CD4-positive, alpha-beta T cell treated with Interleukin-21 for 1 hour (primary cell): ENCODE measurements around the gene RASSF7.

Source experiments
- DNase-seq: peaks from one replicate; pipeline ENCODE4 v3.0.0-alpha.2; 2020

The RASSF7 gene

DNA sequence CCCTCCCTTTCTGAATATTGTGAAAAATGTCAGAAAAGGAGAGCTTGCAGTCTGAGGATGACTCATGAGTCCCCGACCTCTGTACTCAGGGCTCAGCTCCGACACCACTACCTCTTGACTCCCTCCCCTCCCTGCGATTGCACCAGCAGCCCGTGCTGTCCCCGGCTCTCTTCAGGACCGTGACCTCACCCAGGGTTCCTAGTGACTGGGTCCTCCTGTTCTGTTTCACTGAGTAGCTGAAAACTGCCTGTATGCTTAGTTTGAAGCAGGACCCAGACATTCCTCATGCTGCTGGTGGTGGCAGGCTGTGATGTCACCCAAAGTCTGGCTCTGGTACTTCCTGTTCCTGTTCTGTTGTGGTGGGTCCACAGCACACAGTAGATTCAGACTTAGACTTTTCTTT is 27.2 kb downstream of the RASSF7 start:
- DNase-seq: peak; percentile 72

GRCh38 chr11:589798-590197 is 29.0 kb downstream of the RASSF7 start:
- DNase-seq: no peak

DNA sequence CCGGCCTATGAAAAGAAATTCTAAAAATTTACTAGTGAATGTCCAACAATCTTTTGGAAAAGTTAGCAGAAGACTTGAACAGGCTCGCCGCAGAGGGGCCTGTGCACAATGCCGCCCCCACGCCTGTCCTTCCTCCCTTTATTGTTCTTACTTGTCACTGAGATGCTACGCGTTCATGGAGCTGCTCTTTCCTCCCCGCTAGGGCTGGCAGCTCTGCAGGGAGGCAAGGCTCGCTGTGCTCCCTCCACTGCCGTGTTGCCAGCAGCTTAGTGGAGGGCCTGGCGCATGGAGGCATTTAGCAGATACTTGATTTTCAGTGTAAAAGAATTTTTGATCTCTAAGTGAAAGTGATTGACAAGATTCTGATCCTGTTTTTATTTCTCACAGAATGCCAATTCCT is 30.2 kb downstream of the RASSF7 start:
- no peak for DNase-seq

- no peak for DNase-seq
Observed at GRCh38 chr11:592501-592900, 31.7 kb downstream of the RASSF7 start.

- DNase-seq: no peak
Observed at GRCh38 chr11:592918-593317, 32.1 kb downstream of the RASSF7 start.

DNA sequence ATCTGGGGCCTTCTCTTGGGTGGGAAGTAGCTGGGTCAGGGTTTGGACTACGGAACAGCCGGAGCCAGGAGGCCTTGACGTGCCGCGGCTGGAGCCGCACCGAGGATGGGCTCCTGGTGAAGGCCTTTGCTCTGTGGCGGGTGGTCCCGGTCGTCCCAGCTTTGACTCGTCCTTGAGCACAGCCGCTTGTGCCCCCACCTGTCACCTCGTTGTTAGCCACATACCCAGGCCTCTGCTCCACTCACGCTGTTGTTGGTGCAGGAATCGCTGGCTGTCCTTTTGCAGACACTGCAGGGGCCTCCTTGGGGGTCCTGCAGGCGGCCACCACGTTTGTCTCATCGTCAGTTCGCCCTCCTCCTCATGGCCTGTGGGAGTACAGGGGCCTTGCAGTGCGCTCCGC is 32.6 kb downstream of the RASSF7 start:
- no peak for DNase-seq

DNA sequence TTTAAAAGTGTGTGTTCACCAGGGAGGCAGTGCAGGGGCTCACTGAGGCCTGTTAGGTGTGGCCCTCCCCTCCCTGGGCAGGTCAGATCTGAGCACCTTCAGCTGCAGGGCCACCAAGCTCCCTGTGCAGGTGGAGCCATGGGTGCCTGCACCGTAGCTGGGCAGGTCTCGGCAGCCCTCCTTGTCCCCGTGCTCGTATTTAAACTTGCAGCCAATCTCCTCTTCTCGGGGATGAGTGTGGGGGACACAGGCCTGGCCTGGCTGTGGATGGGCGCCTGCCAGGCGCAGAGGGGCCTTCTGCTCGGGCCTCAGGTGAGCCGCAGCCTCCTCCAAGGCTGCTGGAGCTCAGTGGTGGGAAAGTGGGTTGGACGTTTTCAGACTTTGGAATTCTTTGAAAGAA is 34.6 kb downstream of the RASSF7 start:
- DNase-seq: no peak

GRCh38 chr11:596374-596773 is 35.6 kb downstream of the RASSF7 start:
- no peak for DNase-seq

GRCh38 chr11:597166-597725 is 36.5 kb downstream of the RASSF7 start:
- no peak for DNase-seq

DNA sequence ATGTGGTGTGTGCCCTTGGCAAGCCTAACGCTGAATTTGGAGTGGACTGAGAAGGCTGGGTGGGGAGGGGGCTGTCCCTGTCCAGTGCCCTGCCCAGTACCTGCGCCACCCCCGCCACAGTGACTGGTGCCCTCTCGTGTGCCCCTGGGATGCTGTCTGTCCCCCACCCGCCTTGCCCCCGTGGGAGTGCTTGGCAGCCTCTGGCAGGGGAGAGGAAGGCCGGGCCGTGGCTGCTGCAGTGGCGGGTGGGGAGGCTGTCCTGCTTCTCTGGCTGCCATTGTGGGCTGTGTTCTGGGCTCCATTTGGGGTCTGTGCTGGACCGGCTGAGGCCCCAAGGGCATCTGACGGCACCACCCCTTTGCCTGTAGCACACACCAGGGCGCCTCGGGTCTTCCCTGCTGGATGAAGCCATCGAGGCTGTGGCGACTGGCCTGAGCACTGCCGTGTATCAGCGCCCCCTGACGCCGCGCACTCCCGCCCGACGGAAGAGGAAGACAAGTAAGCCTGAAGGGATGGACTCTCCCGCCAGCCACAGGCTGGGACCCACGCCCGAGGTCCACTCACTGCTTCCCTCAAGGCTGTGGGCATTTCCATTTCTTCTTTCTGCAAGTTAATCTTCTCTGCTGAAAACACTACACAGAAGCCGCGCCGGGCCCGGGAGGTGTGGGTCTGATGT is 37.4 kb downstream of the RASSF7 start:
- DNase-seq: no peak

DNA sequence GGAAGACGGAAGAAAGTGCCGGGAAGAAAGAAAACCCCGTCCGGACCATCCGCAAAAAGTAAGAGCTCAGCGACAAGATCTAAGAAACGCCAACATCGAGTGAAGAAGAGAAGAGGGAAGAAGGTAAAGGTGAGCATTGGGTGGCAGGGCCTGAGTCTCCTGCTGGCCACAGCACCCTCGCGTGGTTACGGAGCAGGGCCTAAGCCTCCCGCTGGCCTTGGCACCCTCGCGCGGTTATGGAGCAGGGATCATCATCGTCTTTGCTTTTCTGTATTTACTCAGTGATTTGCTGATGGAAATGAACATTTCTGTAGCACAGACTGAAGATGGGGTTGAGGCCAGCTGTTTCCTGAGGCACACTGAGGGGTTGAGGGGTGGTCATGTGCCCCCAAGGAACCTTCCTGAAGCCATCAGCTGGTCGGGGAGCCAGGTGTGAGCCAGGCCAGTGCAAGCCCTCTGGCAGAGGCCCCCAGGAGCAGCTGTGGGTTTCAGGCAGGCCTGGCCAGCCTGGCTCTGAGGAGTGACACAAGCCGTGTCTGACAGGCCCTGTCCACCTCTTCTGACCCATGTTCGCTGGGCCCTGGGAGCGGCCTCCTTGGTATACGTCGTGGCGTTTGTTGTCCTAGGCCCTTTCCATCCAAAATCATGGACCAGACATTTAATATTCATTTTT is 40.9 kb downstream of the RASSF7 start:
- no peak for DNase-seq

DNA sequence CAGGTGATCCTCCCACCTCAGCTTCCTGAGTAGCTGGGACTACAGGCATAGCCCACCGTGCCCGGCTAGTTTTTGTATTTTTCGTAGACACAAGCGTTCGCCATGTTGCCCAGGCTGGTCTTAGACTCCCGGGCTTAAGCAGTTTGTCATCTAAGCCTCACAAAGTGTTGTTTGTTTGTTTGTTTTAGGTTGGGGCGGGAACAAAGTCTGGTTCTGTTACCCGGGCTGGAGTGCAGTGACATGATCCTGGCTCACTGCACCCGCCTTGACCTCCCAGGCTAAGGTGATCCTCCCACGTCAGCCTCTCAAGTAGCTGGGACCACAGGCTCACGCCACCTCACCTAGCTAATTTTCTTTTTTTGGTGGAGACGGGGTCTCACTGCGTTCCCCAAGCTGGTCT is 42.4 kb downstream of the RASSF7 start:
- no peak for DNase-seq

GRCh38 chr11:605286-606129 is 44.7 kb downstream of the RASSF7 start:
- no peak for DNase-seq

GRCh38 chr11:606245-606644 is 45.5 kb downstream of the RASSF7 start:
- DNase-seq: no peak

- DNase-seq: no peak
Observed at GRCh38 chr11:607020-607780, 46.4 kb downstream of the RASSF7 start.

- DNase-seq: no peak
Observed at GRCh38 chr11:607971-608659, 47.3 kb downstream of the RASSF7 start.

GRCh38 chr11:608791-609251 is 48.1 kb downstream of the RASSF7 start:
- no peak for DNase-seq

DNA sequence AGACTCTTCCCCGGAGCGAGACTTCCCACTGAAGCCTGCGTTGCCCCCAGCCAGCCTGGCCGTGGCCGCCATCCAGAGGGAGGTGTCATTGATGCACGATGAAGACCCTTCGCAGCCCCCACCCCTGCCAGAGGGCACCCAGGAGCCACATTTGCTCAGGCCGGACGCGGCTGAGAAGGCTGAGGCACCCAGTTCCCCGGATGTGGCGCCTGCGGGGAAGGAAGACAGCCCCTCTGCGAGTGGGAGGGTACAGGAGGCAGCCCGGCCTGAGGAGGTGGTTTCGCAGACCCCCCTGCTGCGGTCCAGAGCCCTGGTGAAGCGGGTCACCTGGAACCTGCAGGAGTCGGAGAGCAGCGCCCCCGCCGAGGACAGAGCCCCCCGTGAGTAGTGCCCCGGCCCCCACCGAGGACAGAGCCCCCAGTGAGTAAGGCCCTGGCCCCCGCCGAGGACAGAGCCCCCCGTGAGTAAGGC is 48.6 kb downstream of the RASSF7 start:
- DNase-seq: no peak

DNA sequence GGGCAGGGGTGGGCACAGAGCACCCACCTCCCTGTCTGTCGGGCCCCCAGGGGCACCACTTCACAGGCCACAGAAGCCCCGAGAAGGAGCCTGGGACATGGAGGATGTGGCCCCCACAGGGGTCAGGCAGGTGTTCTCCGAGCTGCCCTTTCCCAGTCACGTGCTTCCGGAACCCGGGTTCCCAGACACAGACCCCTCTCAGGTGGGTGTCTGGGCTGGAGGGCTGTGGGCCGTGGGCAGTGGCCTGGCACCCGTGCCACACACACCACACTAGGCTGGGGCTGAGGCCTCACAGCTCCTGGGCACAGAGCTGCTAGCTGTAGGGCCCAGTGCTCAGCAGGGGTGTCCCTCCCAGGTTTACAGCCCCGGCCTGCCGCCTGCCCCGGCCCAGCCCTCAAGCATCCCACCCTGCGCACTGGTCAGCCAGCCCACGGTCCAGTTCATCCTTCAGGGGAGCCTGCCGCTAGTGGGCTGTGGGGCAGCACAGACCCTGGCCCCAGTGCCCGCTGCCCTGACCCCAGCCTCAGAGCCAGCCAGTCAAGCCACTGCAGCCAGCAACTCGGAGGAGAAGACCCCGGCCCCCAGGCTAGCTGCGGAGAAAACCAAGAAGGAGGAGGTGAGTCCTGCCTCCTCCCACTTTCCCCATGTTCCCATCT is 49.5 kb downstream of the RASSF7 start:
- no peak for DNase-seq

DNA sequence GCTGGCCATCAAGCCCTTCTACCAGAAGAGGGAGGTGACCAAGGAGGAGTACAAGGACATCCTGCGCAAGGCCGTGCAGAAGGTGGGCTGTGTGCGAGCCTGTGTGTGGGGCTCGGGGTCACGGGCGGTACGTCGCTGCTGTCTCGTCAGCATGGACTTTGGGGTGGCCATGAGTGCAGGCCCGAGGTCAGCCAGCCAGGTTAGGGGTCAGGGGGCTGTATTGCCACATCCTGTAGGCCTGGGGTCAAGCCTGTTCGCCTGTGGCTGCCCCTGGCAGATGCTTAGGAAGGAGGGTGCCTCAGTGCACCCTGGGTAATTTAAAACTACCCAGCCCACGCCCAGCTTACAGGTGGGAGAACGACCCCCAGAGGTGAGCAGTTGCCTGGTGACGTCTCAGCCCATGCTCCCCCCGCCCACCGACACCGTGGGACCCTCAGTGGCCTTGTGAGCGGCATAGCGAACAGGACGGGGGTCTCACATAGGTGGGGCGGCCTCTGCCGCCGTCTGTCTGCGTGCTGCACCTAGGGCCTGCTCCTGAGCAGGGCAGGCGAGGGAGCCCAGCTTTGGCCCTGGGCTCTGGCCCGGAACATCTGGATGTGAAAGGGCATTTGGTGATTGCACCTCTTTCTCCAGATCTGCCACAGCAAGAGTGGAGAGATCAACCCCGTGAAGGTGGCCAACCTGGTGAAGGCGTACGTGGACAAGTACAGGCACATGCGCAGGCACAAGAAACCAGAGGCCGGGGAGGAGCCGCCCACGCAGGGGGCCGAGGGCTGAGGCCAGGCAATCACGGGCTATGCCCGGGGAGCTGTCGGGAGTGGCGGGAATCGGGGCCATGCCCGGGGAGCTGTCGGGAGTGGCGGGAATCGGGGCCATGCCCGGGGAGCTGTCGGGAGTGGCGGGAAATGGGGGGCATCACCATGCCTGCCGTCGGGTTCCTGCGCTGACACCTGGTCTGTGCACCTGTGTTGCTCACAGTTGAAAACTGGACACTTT is 50.5 kb downstream of the RASSF7 start:
- DNase-seq: no peak
